Measurements from ENCODE around the gene FAM25A. TPM values are rescaled to one million over a fixed set of nuclear protein-coding genes. Genes with fewer than 3 reads are reported as not detected.
"Not testable (repeated sequence)": the region's sequence is repeated elsewhere in the genome, so short reads cannot be mapped to it uniquely, and the experiment has no call there.

The FAM25A gene
- polyA plus RNA-seq, 2 donors = 503 to 2,365 TPM

- H3K27me3 ChIP-seq (ENCODE audit: control insufficient read depth in 1 of 2, insufficient read depth in 2 of 2, low read length in 2 of 2); H3K4me3 ChIP-seq (ENCODE audit: low read depth in 1 of 2, low read length in 2 of 2); H3K4me1 ChIP-seq (ENCODE audit: control insufficient read depth in 2 of 2, insufficient read depth in 2 of 2, low read length in 1 of 2); H3K27ac ChIP-seq (ENCODE audit: low read depth in 2 of 2, low read length in 1 of 2); H3K9me3 ChIP-seq (ENCODE audit: control insufficient read depth in 2 of 2, insufficient read depth in 1 of 2, low read depth in 1 of 2, low read length in 1 of 2); H3K36me3 ChIP-seq (ENCODE audit: control insufficient read depth in 2 of 2, insufficient read depth in 2 of 2, low read length in 1 of 2): not testable (repeated sequence)
- WGBS, 2 donors = 72 to 80% methylated on average over 6 of the region's 6 CpGs
Measured at GRCh38 chr10:86981020-86981419, 39.1 kb upstream of the FAM25A start.

- 89 to 92% methylated on average over 5 of the region's 5 CpGs for WGBS, 2 donors
- Histone ChIP-seq H3K27me3 (ENCODE audit: control insufficient read depth in 1 of 2, insufficient read depth in 2 of 2, low read length in 2 of 2) (no peaks in the 10 kb centered on the region), H3K4me3 (ENCODE audit: low read depth in 1 of 2, low read length in 2 of 2) (no peak overlapping the region), H3K9me3 (ENCODE audit: control insufficient read depth in 2 of 2, insufficient read depth in 1 of 2, low read depth in 1 of 2, low read length in 1 of 2) (no peaks in the 10 kb centered on the region), H3K36me3 (ENCODE audit: control insufficient read depth in 2 of 2, insufficient read depth in 2 of 2, low read length in 1 of 2) (no peaks in the 10 kb centered on the region), H3K4me1 (ENCODE audit: control insufficient read depth in 2 of 2, insufficient read depth in 2 of 2, low read length in 1 of 2) (peaks cover 2 to 9% of the 10 kb centered on the region in 2 donors), H3K27ac (ENCODE audit: low read depth in 2 of 2, low read length in 1 of 2) (no peak overlapping the region)
Measured at GRCh38 chr10:86981716-86982115, 38.4 kb upstream of the FAM25A start.

- not testable (repeated sequence) for H3K27ac ChIP-seq (ENCODE audit: low read depth in 2 of 2, low read length in 1 of 2); H3K4me1 ChIP-seq (ENCODE audit: control insufficient read depth in 2 of 2, insufficient read depth in 2 of 2, low read length in 1 of 2); H3K9me3 ChIP-seq (ENCODE audit: control insufficient read depth in 2 of 2, insufficient read depth in 1 of 2, low read depth in 1 of 2, low read length in 1 of 2); H3K36me3 ChIP-seq (ENCODE audit: control insufficient read depth in 2 of 2, insufficient read depth in 2 of 2, low read length in 1 of 2); H3K4me3 ChIP-seq (ENCODE audit: low read depth in 1 of 2, low read length in 2 of 2); H3K27me3 ChIP-seq (ENCODE audit: control insufficient read depth in 1 of 2, insufficient read depth in 2 of 2, low read length in 2 of 2)
- WGBS, 2 donors = 95 to 97% methylated on average over 4 of the region's 4 CpGs
Measured at GRCh38 chr10:86984498-86984897, 35.6 kb upstream of the FAM25A start.

- no peak overlapping the region for H3K4me3 ChIP-seq (ENCODE audit: low read depth in 1 of 2, low read length in 2 of 2)
- 35 to 59% methylated on average over 1 of the region's 1 CpG for WGBS, 2 donors
Measured at GRCh38 chr10:86988520-86988919, 31.6 kb upstream of the FAM25A start.

GRCh38 chr10:86991362-86991761 is 28.7 kb upstream of the FAM25A start:
- not testable (repeated sequence) for H3K27ac ChIP-seq (ENCODE audit: low read depth in 2 of 2, low read length in 1 of 2); H3K4me3 ChIP-seq (ENCODE audit: low read depth in 1 of 2, low read length in 2 of 2); H3K36me3 ChIP-seq (ENCODE audit: control insufficient read depth in 2 of 2, insufficient read depth in 2 of 2, low read length in 1 of 2); H3K4me1 ChIP-seq (ENCODE audit: control insufficient read depth in 2 of 2, insufficient read depth in 2 of 2, low read length in 1 of 2); H3K9me3 ChIP-seq (ENCODE audit: control insufficient read depth in 2 of 2, insufficient read depth in 1 of 2, low read depth in 1 of 2, low read length in 1 of 2); H3K27me3 ChIP-seq (ENCODE audit: control insufficient read depth in 1 of 2, insufficient read depth in 2 of 2, low read length in 2 of 2)
- WGBS, 2 donors = 75 to 82% methylated on average over 12 of the region's 12 CpGs

More at GRCh38 chr10:86988520-86988919, 31.6 kb upstream of the FAM25A start:
- Histone ChIP-seq H3K27ac (ENCODE audit: low read depth in 2 of 2, low read length in 1 of 2) (no peak overlapping the region), H3K27me3 (ENCODE audit: control insufficient read depth in 1 of 2, insufficient read depth in 2 of 2, low read length in 2 of 2) (no peaks in the 10 kb centered on the region), H3K9me3 (ENCODE audit: control insufficient read depth in 2 of 2, insufficient read depth in 1 of 2, low read depth in 1 of 2, low read length in 1 of 2) (no peaks in the 10 kb centered on the region), H3K4me1 (ENCODE audit: control insufficient read depth in 2 of 2, insufficient read depth in 2 of 2, low read length in 1 of 2) (no peaks in the 10 kb centered on the region), H3K36me3 (ENCODE audit: control insufficient read depth in 2 of 2, insufficient read depth in 2 of 2, low read length in 1 of 2) (no peaks in the 10 kb centered on the region)

GRCh38 chr10:86992456-86992855 is 27.6 kb upstream of the FAM25A start:
- Histone ChIP-seq H3K27ac (ENCODE audit: low read depth in 2 of 2, low read length in 1 of 2) (no peak overlapping the region), H3K36me3 (ENCODE audit: control insufficient read depth in 2 of 2, insufficient read depth in 2 of 2, low read length in 1 of 2) (no peaks in the 10 kb centered on the region), H3K9me3 (ENCODE audit: control insufficient read depth in 2 of 2, insufficient read depth in 1 of 2, low read depth in 1 of 2, low read length in 1 of 2) (no peaks in the 10 kb centered on the region), H3K4me3 (ENCODE audit: low read depth in 1 of 2, low read length in 2 of 2) (no peak overlapping the region), H3K27me3 (ENCODE audit: control insufficient read depth in 1 of 2, insufficient read depth in 2 of 2, low read length in 2 of 2) (no peaks in the 10 kb centered on the region), H3K4me1 (ENCODE audit: control insufficient read depth in 2 of 2, insufficient read depth in 2 of 2, low read length in 1 of 2) (no peaks in the 10 kb centered on the region)

- Histone ChIP-seq H3K36me3 (ENCODE audit: control insufficient read depth in 2 of 2, insufficient read depth in 2 of 2, low read length in 1 of 2) (no peaks in the 10 kb centered on the region), H3K4me3 (ENCODE audit: low read depth in 1 of 2, low read length in 2 of 2) (no peak overlapping the region)
- 75 to 89% methylated on average over 2 of the region's 2 CpGs for WGBS, 2 donors
Measured at GRCh38 chr10:86992929-86993328, 27.2 kb upstream of the FAM25A start.

GRCh38 chr10:86999802-87000403 is 20.2 kb upstream of the FAM25A start:
- not testable (repeated sequence) for H3K9me3 ChIP-seq (ENCODE audit: control insufficient read depth in 2 of 2, insufficient read depth in 1 of 2, low read depth in 1 of 2, low read length in 1 of 2); H3K27ac ChIP-seq (ENCODE audit: low read depth in 2 of 2, low read length in 1 of 2); H3K36me3 ChIP-seq (ENCODE audit: control insufficient read depth in 2 of 2, insufficient read depth in 2 of 2, low read length in 1 of 2); H3K4me1 ChIP-seq (ENCODE audit: control insufficient read depth in 2 of 2, insufficient read depth in 2 of 2, low read length in 1 of 2); H3K27me3 ChIP-seq (ENCODE audit: control insufficient read depth in 1 of 2, insufficient read depth in 2 of 2, low read length in 2 of 2); H3K4me3 ChIP-seq (ENCODE audit: low read depth in 1 of 2, low read length in 2 of 2)
- 70 to 72% methylated on average over 6 of the region's 6 CpGs for WGBS, 2 donors

More at GRCh38 chr10:86992929-86993328, 27.2 kb upstream of the FAM25A start:
- H3K27ac ChIP-seq (ENCODE audit: low read depth in 2 of 2, low read length in 1 of 2) = no peak overlapping the region
- no peaks in the 10 kb centered on the region for H3K9me3 ChIP-seq (ENCODE audit: control insufficient read depth in 2 of 2, insufficient read depth in 1 of 2, low read depth in 1 of 2, low read length in 1 of 2)
- H3K4me1 ChIP-seq (ENCODE audit: control insufficient read depth in 2 of 2, insufficient read depth in 2 of 2, low read length in 1 of 2) = no peaks in the 10 kb centered on the region
- H3K27me3 ChIP-seq (ENCODE audit: control insufficient read depth in 1 of 2, insufficient read depth in 2 of 2, low read length in 2 of 2) = no peaks in the 10 kb centered on the region

- Histone ChIP-seq H3K27ac (ENCODE audit: low read depth in 2 of 2, low read length in 1 of 2) (no peak overlapping the region), H3K4me3 (ENCODE audit: low read depth in 1 of 2, low read length in 2 of 2) (no peak overlapping the region), H3K27me3 (ENCODE audit: control insufficient read depth in 1 of 2, insufficient read depth in 2 of 2, low read length in 2 of 2) (no peaks in the 10 kb centered on the region), H3K36me3 (ENCODE audit: control insufficient read depth in 2 of 2, insufficient read depth in 2 of 2, low read length in 1 of 2) (no peaks in the 10 kb centered on the region), H3K4me1 (ENCODE audit: control insufficient read depth in 2 of 2, insufficient read depth in 2 of 2, low read length in 1 of 2) (no peaks in the 10 kb centered on the region), H3K9me3 (ENCODE audit: control insufficient read depth in 2 of 2, insufficient read depth in 1 of 2, low read depth in 1 of 2, low read length in 1 of 2) (no peaks in the 10 kb centered on the region)
- 73 to 75% methylated on average over 3 of the region's 3 CpGs for WGBS, 2 donors
Measured at GRCh38 chr10:87000491-87000890, 19.6 kb upstream of the FAM25A start.

GRCh38 chr10:87007124-87007523 is 13.0 kb upstream of the FAM25A start:
- H3K36me3 ChIP-seq (ENCODE audit: control insufficient read depth in 2 of 2, insufficient read depth in 2 of 2, low read length in 1 of 2); H3K4me1 ChIP-seq (ENCODE audit: control insufficient read depth in 2 of 2, insufficient read depth in 2 of 2, low read length in 1 of 2); H3K27me3 ChIP-seq (ENCODE audit: control insufficient read depth in 1 of 2, insufficient read depth in 2 of 2, low read length in 2 of 2); H3K4me3 ChIP-seq (ENCODE audit: low read depth in 1 of 2, low read length in 2 of 2); H3K9me3 ChIP-seq (ENCODE audit: control insufficient read depth in 2 of 2, insufficient read depth in 1 of 2, low read depth in 1 of 2, low read length in 1 of 2); H3K27ac ChIP-seq (ENCODE audit: low read depth in 2 of 2, low read length in 1 of 2): not testable (repeated sequence)
- 17 to 75% methylated on average over 1 of the region's 1 CpG for WGBS, 2 donors

Measured in esophagus (tissue), 2 donors.